DOHH2 (cell line): ENCODE data around the gene CBLN3.

Source experiments
- H3F3A ChIP-seq: fragments of 200-600 bp; sonication (generic), shearing (Covaris generic); 2 replicates; pipeline ENCODE4 v1.6.0; 2016; ENCODE audit warnings: antibody characterized with exemption, mild to moderate bottlenecking; ENCODE audit not compliant: control insufficient read depth, insufficient read depth
- H3K27ac ChIP-seq: fragments of 200-600 bp; sonication (generic); 2 replicates; pipeline ENCODE4 v1.5.1; 2014; ENCODE audit warnings: low read depth, mild to moderate bottlenecking, low read length, moderate library complexity
- H3K27me3 ChIP-seq: fragments of 200-600 bp; sonication (generic); 2 replicates; pipeline ENCODE4 v1.6.1; 2014; ENCODE audit warnings: mild to moderate bottlenecking, low read length, mixed read lengths; ENCODE audit not compliant: control insufficient read depth
- H3K36me3 ChIP-seq: fragments of 200-600 bp; sonication (generic); 2 replicates; pipeline ENCODE4 v1.6.1; 2014; ENCODE audit warnings: mild to moderate bottlenecking, low read length, moderate library complexity, mixed read lengths; ENCODE audit not compliant: control insufficient read depth
- H3K4me1 ChIP-seq: fragments of 200-600 bp; sonication (generic); 2 replicates; pipeline ENCODE4 v1.6.1; 2014; ENCODE audit warnings: mild to moderate bottlenecking, low read length, mixed read lengths; ENCODE audit not compliant: control insufficient read depth
- H3K4me2 ChIP-seq: fragments of 200-600 bp; sonication (generic); 2 replicates; pipeline ENCODE4 v1.6.0; 2014; ENCODE audit warnings: mild to moderate bottlenecking, low read length, moderate library complexity
- H3K4me3 ChIP-seq: fragments of 200-600 bp; sonication (generic); 2 replicates; pipeline ENCODE4 v1.5.1; 2014; ENCODE audit warnings: mild to moderate bottlenecking, low read length, mixed read lengths
- H3K79me2 ChIP-seq: fragments of 200-600 bp; sonication (generic); 2 replicates; pipeline ENCODE4 v1.6.1; 2014; ENCODE audit warnings: mild to moderate bottlenecking, low read length, mixed read lengths; ENCODE audit not compliant: control insufficient read depth
- H3K9me2 ChIP-seq: fragments of 200-600 bp; sonication (generic); replicated peaks from 2 replicates; pipeline ENCODE4 v1.6.1; 2014; ENCODE audit warnings: mild to moderate bottlenecking, low read length, mixed read lengths; ENCODE audit not compliant: control insufficient read depth
- H3K9me3 ChIP-seq: fragments of 200-600 bp; sonication (generic); 2 replicates; pipeline ENCODE4 v1.6.1; 2014; ENCODE audit warnings: antibody characterized with exemption, low read length, mixed read lengths; ENCODE audit not compliant: control insufficient read depth, insufficient read depth
- H4K20me1 ChIP-seq: fragments of 200-600 bp; sonication (generic); 2 replicates; pipeline ENCODE4 v1.6.0; 2014; ENCODE audit warnings: low read depth, mild to moderate bottlenecking, antibody characterized with exemption, low read length, moderate library complexity; ENCODE audit not compliant: control insufficient read depth, insufficient read depth
- EZH2phosphoT487 ChIP-seq: fragments of 200-600 bp; sonication (generic); IDR thresholded peaks from 2 replicates; pipeline ENCODE4 v1.6.1; 2017; ENCODE audit warnings: borderline replicate concordance, mild to moderate bottlenecking, antibody characterized with exemption, low read length, moderate library complexity, mixed read lengths
- TF ChIP-seq, protein P1 (sequence below): fragments of 200-600 bp; sonication (generic); IDR thresholded peaks from one replicate; pipeline ENCODE4 v1.5.1; 2014; ENCODE audit warnings: antibody characterized with exemption, mild to moderate bottlenecking, low read depth, low read length; ENCODE audit not compliant: poor library complexity, severe bottlenecking

CBLN3 gene

DNA sequence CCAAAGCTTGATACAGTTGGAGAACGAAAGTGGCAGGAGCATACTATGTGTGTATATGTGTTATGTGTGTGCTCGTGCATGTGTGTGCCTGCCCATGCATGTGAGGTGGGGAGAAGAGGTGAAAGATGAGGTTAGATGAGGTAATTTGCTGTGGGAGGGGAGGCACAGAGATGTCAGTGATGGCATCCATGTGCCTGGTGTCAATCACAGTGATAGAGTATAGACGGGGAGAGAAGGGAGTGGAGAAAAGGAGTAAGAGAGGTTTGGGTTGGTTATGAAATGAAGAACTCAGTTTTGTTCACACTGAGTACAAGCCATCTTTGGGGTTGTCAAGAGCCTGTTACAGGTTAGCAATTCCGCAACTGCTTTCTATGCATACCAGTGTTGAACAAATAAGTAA, 45.3 kb downstream of the CBLN3 start:
- no peaks in the 10 kb centered on the region for H4K20me1 ChIP-seq
- H3K27me3 ChIP-seq = peaks cover 18% of the 10 kb centered on the region
- H3K4me3 ChIP-seq = no peak overlapping the region
- H3K36me3 ChIP-seq = no peaks in the 10 kb centered on the region
- no peaks in the 10 kb centered on the region for H3K4me1 ChIP-seq
- TF ChIP-seq, protein P1, sequence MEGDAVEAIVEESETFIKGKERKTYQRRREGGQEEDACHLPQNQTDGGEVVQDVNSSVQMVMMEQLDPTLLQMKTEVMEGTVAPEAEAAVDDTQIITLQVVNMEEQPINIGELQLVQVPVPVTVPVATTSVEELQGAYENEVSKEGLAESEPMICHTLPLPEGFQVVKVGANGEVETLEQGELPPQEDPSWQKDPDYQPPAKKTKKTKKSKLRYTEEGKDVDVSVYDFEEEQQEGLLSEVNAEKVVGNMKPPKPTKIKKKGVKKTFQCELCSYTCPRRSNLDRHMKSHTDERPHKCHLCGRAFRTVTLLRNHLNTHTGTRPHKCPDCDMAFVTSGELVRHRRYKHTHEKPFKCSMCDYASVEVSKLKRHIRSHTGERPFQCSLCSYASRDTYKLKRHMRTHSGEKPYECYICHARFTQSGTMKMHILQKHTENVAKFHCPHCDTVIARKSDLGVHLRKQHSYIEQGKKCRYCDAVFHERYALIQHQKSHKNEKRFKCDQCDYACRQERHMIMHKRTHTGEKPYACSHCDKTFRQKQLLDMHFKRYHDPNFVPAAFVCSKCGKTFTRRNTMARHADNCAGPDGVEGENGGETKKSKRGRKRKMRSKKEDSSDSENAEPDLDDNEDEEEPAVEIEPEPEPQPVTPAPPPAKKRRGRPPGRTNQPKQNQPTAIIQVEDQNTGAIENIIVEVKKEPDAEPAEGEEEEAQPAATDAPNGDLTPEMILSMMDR = no peak
- TF ChIP-seq EZH2phosphoT487 = no peak
- no peaks in the 10 kb centered on the region for H3K9me2 ChIP-seq
- no peaks in the 10 kb centered on the region for H3K9me3 ChIP-seq
- no peak overlapping the region for H3K27ac ChIP-seq
- no peak overlapping the region for H3K4me2 ChIP-seq
- no peaks in the 10 kb centered on the region for H3K79me2 ChIP-seq
- H3F3A ChIP-seq = no peaks in the 10 kb centered on the region

DNA sequence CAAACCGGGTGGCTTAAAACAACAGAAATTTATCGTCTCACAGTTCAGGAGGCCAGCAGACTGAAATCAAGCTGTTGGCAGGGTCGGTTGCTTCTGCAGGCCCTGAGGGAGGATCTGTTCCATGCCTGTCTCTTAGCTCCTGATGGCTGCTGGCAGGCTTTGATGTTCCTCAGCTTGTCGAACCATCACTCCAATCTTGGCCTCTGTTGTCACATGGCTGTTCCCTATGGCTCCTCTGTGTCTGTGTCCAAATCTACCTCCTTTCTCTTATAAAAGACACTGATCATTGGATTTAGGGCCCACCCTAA, 47.5 kb downstream of the CBLN3 start:
- TF ChIP-seq, protein P1 = no peak
- TF ChIP-seq EZH2phosphoT487 = no peak
- H3K9me3 ChIP-seq = no peaks in the 10 kb centered on the region
- no peak overlapping the region for H3K4me3 ChIP-seq
- H3K4me1 ChIP-seq = no peaks in the 10 kb centered on the region
- peaks cover 8% of the 10 kb centered on the region; the same call in 1 of the 2 replicates for H3K27me3 ChIP-seq
- H3K79me2 ChIP-seq = no peaks in the 10 kb centered on the region
- H3F3A ChIP-seq = no peaks in the 10 kb centered on the region
- H4K20me1 ChIP-seq = no peaks in the 10 kb centered on the region
- no peak overlapping the region for H3K4me2 ChIP-seq
- no peak overlapping the region for H3K27ac ChIP-seq
- no peaks in the 10 kb centered on the region; the same call in 1 of the 2 replicates for H3K36me3 ChIP-seq
- no peaks in the 10 kb centered on the region for H3K9me2 ChIP-seq

DNA sequence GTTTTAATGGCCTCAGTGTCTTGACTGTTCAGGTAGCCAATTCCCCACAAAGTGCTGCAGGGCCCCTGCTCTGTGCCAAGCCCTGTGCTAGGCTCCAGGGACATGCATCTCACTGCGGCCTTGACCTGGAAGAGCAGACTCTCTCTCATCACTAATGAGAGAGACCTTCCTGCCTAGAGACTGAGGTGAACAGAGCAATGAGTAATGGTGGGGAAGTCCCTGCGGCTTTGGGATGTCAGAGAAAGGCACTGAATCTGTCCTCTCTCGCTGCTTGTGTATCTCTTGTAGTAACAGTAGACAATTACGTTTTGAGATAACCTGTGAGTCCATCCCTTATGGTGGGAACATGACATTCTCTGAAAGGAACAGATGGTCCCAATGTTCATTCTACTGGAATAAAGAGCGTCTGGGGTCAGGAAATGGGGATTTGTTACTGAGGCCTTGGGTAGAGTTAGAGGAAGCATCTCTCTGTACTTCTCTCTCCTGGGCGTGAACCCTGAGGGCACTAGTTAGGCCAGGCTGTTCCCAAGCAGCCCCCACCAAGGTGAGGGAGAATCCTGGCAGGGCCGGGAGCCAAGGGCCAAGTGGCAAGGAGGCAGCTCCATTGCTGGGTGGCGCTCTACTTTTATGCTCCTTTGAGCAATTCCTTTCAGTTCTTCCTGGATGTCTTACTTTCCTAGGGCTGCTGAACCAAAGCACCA, 48.0 kb downstream of the CBLN3 start:
- H3K4me1 ChIP-seq = no peaks in the 10 kb centered on the region
- H3K4me3 ChIP-seq = no peak overlapping the region
- no peaks in the 10 kb centered on the region for H3F3A ChIP-seq
- TF ChIP-seq, protein P1 = no peak
- TF ChIP-seq EZH2phosphoT487 = no peak
- peaks cover 4% of the 10 kb centered on the region; the same call in 1 of the 2 replicates for H3K27me3 ChIP-seq
- H4K20me1 ChIP-seq = no peaks in the 10 kb centered on the region
- no peak overlapping the region for H3K4me2 ChIP-seq
- no peaks in the 10 kb centered on the region for H3K9me2 ChIP-seq
- no peaks in the 10 kb centered on the region for H3K9me3 ChIP-seq
- peaks cover under 1% of the 10 kb centered on the region; the same call in 1 of the 2 replicates for H3K36me3 ChIP-seq
- H3K79me2 ChIP-seq = no peaks in the 10 kb centered on the region
- no peak overlapping the region for H3K27ac ChIP-seq
